ENCODE results near the gene CEBPG.

CEBPG gene

DNA sequence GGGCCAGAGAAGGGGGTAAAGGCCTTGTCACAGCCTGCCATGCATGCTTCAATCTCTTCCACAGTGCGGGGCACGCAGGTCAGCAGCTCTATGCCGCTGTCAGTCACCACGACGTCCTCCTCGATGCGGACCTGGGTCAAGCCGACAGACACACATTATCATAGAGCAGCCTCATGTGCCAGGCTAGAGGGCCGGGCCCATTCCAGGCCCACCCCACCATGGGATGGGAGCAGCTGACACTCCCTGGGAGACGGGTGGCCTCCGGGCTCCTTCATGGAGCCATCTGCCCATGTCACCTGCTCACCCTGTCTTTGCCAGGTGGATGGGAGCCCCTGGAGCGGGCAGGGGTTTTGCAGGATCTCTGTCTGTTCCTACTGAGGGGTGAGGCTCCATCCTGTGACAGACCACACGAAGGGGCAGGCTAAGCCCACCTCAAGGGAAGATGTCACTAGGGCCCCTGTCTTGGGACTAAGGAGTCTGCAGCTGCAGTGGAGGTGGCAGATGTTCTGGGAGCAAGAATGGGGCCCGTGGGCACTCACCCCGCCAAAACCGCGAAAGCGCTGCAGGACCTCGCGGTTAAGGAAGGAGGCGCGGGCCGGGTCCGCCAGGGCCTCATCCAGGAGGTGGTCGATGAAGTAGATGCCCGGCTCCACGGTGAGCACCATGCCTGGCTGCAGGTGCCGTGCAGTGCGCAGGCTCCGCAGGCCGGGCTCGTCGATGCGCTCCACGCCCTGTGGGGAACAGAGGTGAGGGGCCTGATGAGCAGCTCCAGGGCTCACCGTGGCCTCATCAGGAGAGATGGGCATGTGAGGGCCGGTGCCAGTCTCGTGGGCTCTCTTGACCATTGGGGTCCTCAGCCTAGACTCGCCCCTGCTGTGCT, 14.1 kb downstream of the CEBPG start (continued):
- TF ChIP-seq, protein P1, sequence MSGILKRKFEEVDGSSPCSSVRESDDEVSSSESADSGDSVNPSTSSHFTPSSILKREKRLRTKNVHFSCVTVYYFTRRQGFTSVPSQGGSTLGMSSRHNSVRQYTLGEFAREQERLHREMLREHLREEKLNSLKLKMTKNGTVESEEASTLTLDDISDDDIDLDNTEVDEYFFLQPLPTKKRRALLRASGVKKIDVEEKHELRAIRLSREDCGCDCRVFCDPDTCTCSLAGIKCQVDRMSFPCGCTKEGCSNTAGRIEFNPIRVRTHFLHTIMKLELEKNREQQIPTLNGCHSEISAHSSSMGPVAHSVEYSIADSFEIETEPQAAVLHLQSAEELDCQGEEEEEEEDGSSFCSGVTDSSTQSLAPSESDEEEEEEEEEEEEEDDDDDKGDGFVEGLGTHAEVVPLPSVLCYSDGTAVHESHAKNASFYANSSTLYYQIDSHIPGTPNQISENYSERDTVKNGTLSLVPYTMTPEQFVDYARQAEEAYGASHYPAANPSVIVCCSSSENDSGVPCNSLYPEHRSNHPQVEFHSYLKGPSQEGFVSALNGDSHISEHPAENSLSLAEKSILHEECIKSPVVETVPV (CRISPR knock-in tag; IDR thresholded peaks at IDR 0.05), result no peak
- no peak for TF ChIP-seq ZNF70 (CRISPR knock-in tag; IDR thresholded peaks at IDR 0.05)

DNA sequence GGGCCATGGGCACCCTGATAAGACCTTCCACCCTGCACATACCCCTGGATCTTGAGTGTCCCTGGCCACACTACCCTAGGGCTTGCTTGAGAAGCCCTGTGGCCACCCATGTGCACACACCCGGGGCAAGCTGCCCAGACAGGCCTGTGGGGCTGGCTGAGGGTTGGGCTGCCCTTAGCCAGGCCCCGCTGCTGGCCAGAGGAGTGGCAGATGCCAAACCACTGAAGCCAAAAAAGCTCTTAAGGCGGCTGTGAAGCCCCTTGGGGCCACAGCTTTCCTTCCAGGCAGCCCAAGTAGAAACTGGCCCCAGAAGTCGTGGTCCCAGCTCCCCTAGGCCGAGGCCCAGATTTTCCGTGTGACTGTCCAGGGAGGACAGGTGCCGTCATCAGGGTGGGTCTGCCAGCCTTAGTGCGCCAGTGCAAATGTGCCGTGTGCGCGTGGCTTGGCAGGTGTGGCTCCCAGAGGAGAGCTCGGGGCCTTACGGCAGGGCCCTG, 14.8 kb downstream of the CEBPG start:
- TF ChIP-seq OSR1 (CRISPR knock-in tag; IDR thresholded peaks at IDR 0.05), result no peak
- TF ChIP-seq TOX (CRISPR knock-in tag; IDR thresholded peaks at IDR 0.05; ENCODE audit: borderline replicate concordance), result no peak
- TF ChIP-seq PPARA (CRISPR knock-in tag; IDR thresholded peaks at IDR 0.05; ENCODE audit: borderline replicate concordance), result no peak
- no peak for ATAC-seq

DNA sequence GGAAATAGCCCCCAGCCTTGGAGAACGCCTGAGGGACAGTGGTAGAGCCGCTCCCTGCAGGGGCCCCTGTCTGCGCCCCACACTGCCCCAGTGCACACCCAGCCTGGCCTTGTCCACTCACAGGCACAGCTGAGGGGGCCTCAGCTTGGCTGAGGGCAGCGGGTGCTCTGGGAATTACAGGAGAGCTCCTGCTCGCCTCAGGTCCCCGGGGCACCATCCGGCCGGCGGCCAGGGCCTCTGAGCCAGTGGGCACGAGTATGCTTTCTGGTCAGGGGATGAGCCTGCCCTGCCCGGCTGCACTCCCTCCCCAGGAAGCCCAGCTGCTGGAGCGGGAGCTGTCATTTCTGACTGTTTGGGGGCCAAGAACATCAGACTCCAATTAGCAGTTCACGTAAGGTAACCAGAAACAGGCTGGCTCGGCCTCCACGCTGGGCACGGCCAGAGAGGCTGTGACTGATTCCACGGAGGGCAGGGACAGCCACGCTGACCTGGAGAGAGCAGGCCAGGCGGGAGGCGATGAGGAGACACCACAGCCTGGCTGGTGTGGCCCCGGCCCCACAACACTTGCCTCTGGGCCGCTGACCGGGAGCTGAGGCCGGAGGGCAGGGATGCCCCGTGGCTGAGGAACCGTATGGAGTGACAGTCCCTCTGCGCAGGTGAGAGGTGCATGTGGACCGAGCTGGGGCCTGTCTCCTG, 15.4 kb downstream of the CEBPG start:
- no peak for TF ChIP-seq ZNF565 (CRISPR knock-in tag; conservative IDR thresholded peaks at IDR 0.05; ENCODE audit: low read depth)
- TF ChIP-seq, protein P2, sequence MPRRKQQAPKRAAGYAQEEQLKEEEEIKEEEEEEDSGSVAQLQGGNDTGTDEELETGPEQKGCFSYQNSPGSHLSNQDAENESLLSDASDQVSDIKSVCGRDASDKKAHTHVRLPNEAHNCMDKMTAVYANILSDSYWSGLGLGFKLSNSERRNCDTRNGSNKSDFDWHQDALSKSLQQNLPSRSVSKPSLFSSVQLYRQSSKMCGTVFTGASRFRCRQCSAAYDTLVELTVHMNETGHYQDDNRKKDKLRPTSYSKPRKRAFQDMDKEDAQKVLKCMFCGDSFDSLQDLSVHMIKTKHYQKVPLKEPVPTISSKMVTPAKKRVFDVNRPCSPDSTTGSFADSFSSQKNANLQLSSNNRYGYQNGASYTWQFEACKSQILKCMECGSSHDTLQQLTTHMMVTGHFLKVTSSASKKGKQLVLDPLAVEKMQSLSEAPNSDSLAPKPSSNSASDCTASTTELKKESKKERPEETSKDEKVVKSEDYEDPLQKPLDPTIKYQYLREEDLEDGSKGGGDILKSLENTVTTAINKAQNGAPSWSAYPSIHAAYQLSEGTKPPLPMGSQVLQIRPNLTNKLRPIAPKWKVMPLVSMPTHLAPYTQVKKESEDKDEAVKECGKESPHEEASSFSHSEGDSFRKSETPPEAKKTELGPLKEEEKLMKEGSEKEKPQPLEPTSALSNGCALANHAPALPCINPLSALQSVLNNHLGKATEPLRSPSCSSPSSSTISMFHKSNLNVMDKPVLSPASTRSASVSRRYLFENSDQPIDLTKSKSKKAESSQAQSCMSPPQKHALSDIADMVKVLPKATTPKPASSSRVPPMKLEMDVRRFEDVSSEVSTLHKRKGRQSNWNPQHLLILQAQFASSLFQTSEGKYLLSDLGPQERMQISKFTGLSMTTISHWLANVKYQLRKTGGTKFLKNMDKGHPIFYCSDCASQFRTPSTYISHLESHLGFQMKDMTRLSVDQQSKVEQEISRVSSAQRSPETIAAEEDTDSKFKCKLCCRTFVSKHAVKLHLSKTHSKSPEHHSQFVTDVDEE (CRISPR knock-in tag; IDR thresholded peaks at IDR 0.05), result peak; percentile 13; the same call in 1 of the 2 replicates
- TF ChIP-seq ZFP3 (CRISPR knock-in tag; IDR thresholded peaks at IDR 0.05), result no peak
- ATAC-seq, result no peak; the same call in 1 of the 3 replicates

DNA sequence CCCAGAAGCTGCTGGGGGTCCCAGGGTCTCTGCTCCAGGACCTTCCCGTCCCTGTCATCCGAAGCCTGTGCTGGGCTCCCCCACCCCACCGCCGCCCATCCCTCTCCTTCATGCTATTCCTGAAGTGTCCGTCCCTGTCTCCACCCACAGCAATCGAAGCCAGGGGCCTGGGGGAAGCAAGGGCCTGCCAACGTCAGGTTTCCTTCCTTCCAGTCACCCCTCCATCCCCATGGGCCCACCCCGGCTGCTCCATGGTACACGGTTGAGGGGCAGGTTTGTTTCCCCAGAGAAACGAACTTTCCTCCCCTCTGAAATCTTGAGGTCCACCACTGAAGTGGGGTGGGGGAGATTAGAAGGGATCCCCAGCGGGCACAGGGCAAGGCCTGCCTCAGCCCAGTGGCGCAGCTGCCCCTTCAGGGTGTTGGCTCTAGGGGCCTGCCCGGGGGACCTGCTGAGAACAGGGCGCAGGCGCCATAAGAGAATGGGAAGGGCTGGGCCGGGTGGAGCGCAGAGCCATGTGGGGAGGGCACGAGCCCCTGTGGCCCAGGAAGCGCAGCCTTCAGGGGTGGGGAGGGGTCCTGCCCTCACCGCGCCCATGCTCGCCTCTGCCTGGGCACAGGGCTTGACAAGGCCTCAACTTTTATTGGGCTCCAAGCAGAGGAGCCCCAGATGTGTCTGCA, 16.1 kb downstream of the CEBPG start:
- TF ChIP-seq, protein P3, sequence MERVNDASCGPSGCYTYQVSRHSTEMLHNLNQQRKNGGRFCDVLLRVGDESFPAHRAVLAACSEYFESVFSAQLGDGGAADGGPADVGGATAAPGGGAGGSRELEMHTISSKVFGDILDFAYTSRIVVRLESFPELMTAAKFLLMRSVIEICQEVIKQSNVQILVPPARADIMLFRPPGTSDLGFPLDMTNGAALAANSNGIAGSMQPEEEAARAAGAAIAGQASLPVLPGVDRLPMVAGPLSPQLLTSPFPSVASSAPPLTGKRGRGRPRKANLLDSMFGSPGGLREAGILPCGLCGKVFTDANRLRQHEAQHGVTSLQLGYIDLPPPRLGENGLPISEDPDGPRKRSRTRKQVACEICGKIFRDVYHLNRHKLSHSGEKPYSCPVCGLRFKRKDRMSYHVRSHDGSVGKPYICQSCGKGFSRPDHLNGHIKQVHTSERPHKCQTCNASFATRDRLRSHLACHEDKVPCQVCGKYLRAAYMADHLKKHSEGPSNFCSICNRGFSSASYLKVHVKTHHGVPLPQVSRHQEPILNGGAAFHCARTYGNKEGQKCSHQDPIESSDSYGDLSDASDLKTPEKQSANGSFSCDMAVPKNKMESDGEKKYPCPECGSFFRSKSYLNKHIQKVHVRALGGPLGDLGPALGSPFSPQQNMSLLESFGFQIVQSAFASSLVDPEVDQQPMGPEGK (CRISPR knock-in tag; IDR thresholded peaks at IDR 0.05; ENCODE audit: borderline replicate concordance), result no peak
- no peak for TF ChIP-seq CSDC2 (CRISPR knock-in tag; IDR thresholded peaks at IDR 0.05)
- TF ChIP-seq ESRRG (CRISPR knock-in tag; IDR thresholded peaks at IDR 0.05), result no peak
- no peak for TF ChIP-seq TCF4 (CRISPR knock-in tag; IDR thresholded peaks at IDR 0.05; ENCODE audit: borderline replicate concordance)
- no peak for TF ChIP-seq GLIS3 (CRISPR knock-in tag; IDR thresholded peaks at IDR 0.05)
- TF ChIP-seq, protein P1 (CRISPR knock-in tag; IDR thresholded peaks at IDR 0.05), result no peak
- no peak for TF ChIP-seq TOX (CRISPR knock-in tag; IDR thresholded peaks at IDR 0.05; ENCODE audit: borderline replicate concordance)
- no peak for TF ChIP-seq ISL1 (CRISPR knock-in tag; IDR thresholded peaks at IDR 0.05)
- TF ChIP-seq ZNF565 (CRISPR knock-in tag; conservative IDR thresholded peaks at IDR 0.05; ENCODE audit: low read depth), result no peak
- ATAC-seq, result no peak

Data from SK-N-SH treated with all-trans-retinoic acid at 6 μM for 48 hours (cell line).